RPMI8226 (cell line): Measurements from ENCODE around the gene GPRC5C.

Experiments used
- DNase-seq: peaks from one replicate; pipeline ENCODE4 v3.0.0-alpha.2; 2015

The GPRC5C gene

GRCh38 chr17:74407384-74407783, 24.5 kb upstream of the GPRC5C start:
- no peak for DNase-seq

- no peak for DNase-seq
Observed at GRCh38 chr17:74408262-74408661, 23.6 kb upstream of the GPRC5C start.

- no peak for DNase-seq
Observed at GRCh38 chr17:74408815-74409214, 23.1 kb upstream of the GPRC5C start.

- DNase-seq, result no peak
Observed at GRCh38 chr17:74410001-74410443, 21.9 kb upstream of the GPRC5C start.

- DNase-seq, result no peak
Observed at GRCh38 chr17:74412581-74412980, 19.3 kb upstream of the GPRC5C start.

GRCh38 chr17:74413491-74413890, 18.4 kb upstream of the GPRC5C start:
- no peak for DNase-seq

GRCh38 chr17:74414510-74414909, 17.4 kb upstream of the GPRC5C start:
- no peak for DNase-seq

- no peak for DNase-seq
Observed at GRCh38 chr17:74415608-74416396, 16.1 kb upstream of the GPRC5C start.

GRCh38 chr17:74417178-74418045, 14.5 kb upstream of the GPRC5C start:
- DNase-seq, result peak; percentile 32

- no peak for DNase-seq
Observed at GRCh38 chr17:74419928-74420411, 11.9 kb upstream of the GPRC5C start.

GRCh38 chr17:74424117-74424516, 7.8 kb upstream of the GPRC5C start:
- no peak for DNase-seq

- DNase-seq, result peak; percentile 26
Observed at GRCh38 chr17:74424657-74425056, 7.2 kb upstream of the GPRC5C start.

GRCh38 chr17:74426551-74427047, 5.3 kb upstream of the GPRC5C start:
- no peak for DNase-seq

GRCh38 chr17:74427048-74427762, 4.7 kb upstream of the GPRC5C start:
- DNase-seq, result no peak

- DNase-seq, result no peak
Observed at GRCh38 chr17:74427763-74428153, 4.1 kb upstream of the GPRC5C start.

GRCh38 chr17:74429604-74430384, 2.1 kb upstream of the GPRC5C start:
- DNase-seq, result no peak

GRCh38 chr17:74430385-74430705, 1.5 kb upstream of the GPRC5C start:
- DNase-seq, result no peak

- DNase-seq, result peak; percentile 41
Observed at GRCh38 chr17:74430706-74431567, 951 bp upstream of the GPRC5C start.

- no peak for DNase-seq
Observed at GRCh38 chr17:74432424-74432690, 469 bp downstream of the GPRC5C start.

GRCh38 chr17:74432766-74433391, 991 bp downstream of the GPRC5C start:
- no peak for DNase-seq
